HEK293 (cell line): ENCODE results near the gene ASPSCR1.

ENCODE experiments used
- BCL11A ChIP-seq: fragments of 450-650 bp; formaldehyde crosslinking; IDR thresholded peaks from 2 replicates; pipeline ENCODE4 v1.5.1; 2016; ENCODE audit warnings: low read depth, missing biosample characterization, missing genetic modification characterization
- GLIS2 ChIP-seq: fragments of 450-650 bp; formaldehyde crosslinking; IDR thresholded peaks from 2 replicates; pipeline ENCODE4 v1.5.1; 2016; ENCODE audit warnings: missing biosample characterization, missing genetic modification characterization
- KLF9 ChIP-seq: fragments of 450-650 bp; formaldehyde crosslinking; IDR thresholded peaks from 2 replicates; pipeline ENCODE4 v1.5.1; 2016; ENCODE audit warnings: missing biosample characterization, missing genetic modification characterization, low read depth
- OSR2 ChIP-seq: fragments of 450-650 bp; formaldehyde crosslinking; IDR thresholded peaks from 2 replicates; pipeline ENCODE4 v1.5.1; 2016; ENCODE audit warnings: missing biosample characterization, missing genetic modification characterization
- SALL2 ChIP-seq: fragments of 450-650 bp; formaldehyde crosslinking; IDR thresholded peaks from 2 replicates; pipeline ENCODE4 v1.5.0; 2017; ENCODE audit warnings: missing biosample characterization, mild to moderate bottlenecking, missing genetic modification characterization, borderline replicate concordance
- SP7 ChIP-seq: fragments of 450-650 bp; formaldehyde crosslinking; IDR thresholded peaks from 2 replicates; pipeline ENCODE4 v1.5.1; 2016; ENCODE audit warnings: missing biosample characterization, missing genetic modification characterization
- ZBTB17 ChIP-seq: fragments of 450-650 bp; formaldehyde crosslinking; IDR thresholded peaks from 2 replicates; pipeline ENCODE4 v1.5.1; 2016; ENCODE audit warnings: missing biosample characterization, missing genetic modification characterization
- ZBTB8A ChIP-seq: fragments of 450-650 bp; formaldehyde crosslinking; IDR thresholded peaks from 2 replicates; pipeline ENCODE4 v1.5.1; 2016; ENCODE audit warnings: missing biosample characterization, missing genetic modification characterization
- ZFP69B ChIP-seq: fragments of 450-650 bp; formaldehyde crosslinking; IDR thresholded peaks from 2 replicates; pipeline ENCODE4 v1.5.1; 2016; ENCODE audit warnings: missing biosample characterization, missing genetic modification characterization
- ZNF121 ChIP-seq: fragments of 450-650 bp; formaldehyde crosslinking; IDR thresholded peaks from 2 replicates; pipeline ENCODE4 v1.5.1; 2016; ENCODE audit warnings: missing biosample characterization, missing genetic modification characterization
- ZNF16 ChIP-seq: fragments of 450-650 bp; formaldehyde crosslinking; IDR thresholded peaks from 2 replicates; pipeline ENCODE4 v1.5.1; 2016; ENCODE audit warnings: low read depth, missing biosample characterization, missing genetic modification characterization
- ZNF248 ChIP-seq: fragments of 450-650 bp; formaldehyde crosslinking; IDR thresholded peaks from 2 replicates; pipeline ENCODE4 v1.5.1; 2017; ENCODE audit warnings: missing biosample characterization, missing genetic modification characterization
- ZNF362 ChIP-seq: fragments of 450-650 bp; formaldehyde crosslinking; IDR thresholded peaks from 2 replicates; pipeline ENCODE4 v1.5.1; 2016; ENCODE audit warnings: missing biosample characterization, missing genetic modification characterization
- ZNF404 ChIP-seq: fragments of 450-650 bp; formaldehyde crosslinking; IDR thresholded peaks from 2 replicates; pipeline ENCODE4 v1.5.1; 2017; ENCODE audit warnings: missing biosample characterization, missing genetic modification characterization
- ZNF449 ChIP-seq: fragments of 450-650 bp; formaldehyde crosslinking; IDR thresholded peaks from 2 replicates; pipeline ENCODE4 v1.5.1; 2017; ENCODE audit warnings: missing biosample characterization, mild to moderate bottlenecking, missing genetic modification characterization, moderate library complexity
- ZNF510 ChIP-seq: fragments of 450-650 bp; formaldehyde crosslinking; IDR thresholded peaks from 2 replicates; pipeline ENCODE4 v1.5.1; 2018; ENCODE audit warnings: mild to moderate bottlenecking, missing genetic modification characterization, missing biosample characterization; ENCODE audit not compliant: insufficient replicate concordance
- ZNF529 ChIP-seq: fragments of 450-650 bp; formaldehyde crosslinking; IDR thresholded peaks from 2 replicates; pipeline ENCODE4 v1.5.1; 2017; ENCODE audit warnings: missing genetic modification characterization, missing biosample characterization; ENCODE audit not compliant: insufficient replicate concordance
- ZNF600 ChIP-seq: fragments of 450-650 bp; formaldehyde crosslinking; IDR thresholded peaks from 2 replicates; pipeline ENCODE4 v1.5.1; 2016; ENCODE audit warnings: missing biosample characterization, missing genetic modification characterization
- ZNF624 ChIP-seq: fragments of 450-650 bp; formaldehyde crosslinking; IDR thresholded peaks from 2 replicates; pipeline ENCODE4 v1.5.1; 2017; ENCODE audit warnings: missing biosample characterization, missing genetic modification characterization
- ZNF645 ChIP-seq: fragments of 450-650 bp; formaldehyde crosslinking; IDR thresholded peaks from 2 replicates; pipeline ENCODE4; 2016; ENCODE audit warnings: missing biosample characterization, missing genetic modification characterization
- ZNF660 ChIP-seq: fragments of 450-650 bp; IDR thresholded peaks from 2 replicates; pipeline ENCODE4 v1.5.1; 2018; ENCODE audit warnings: missing biosample characterization, mild to moderate bottlenecking, missing genetic modification characterization
- ZSCAN30 ChIP-seq: fragments of 450-650 bp; IDR thresholded peaks from 2 replicates; pipeline ENCODE4 v1.5.1; 2018; ENCODE audit warnings: missing biosample characterization, mild to moderate bottlenecking, missing genetic modification characterization, moderate library complexity
- ZXDB ChIP-seq: fragments of 450-650 bp; formaldehyde crosslinking; IDR thresholded peaks from 2 replicates; pipeline ENCODE4 v1.5.1; 2016; ENCODE audit warnings: missing biosample characterization, missing genetic modification characterization
- TF ChIP-seq, protein P1 (sequence below): fragments of 450-650 bp; formaldehyde crosslinking; IDR thresholded peaks from 2 replicates; pipeline ENCODE4 v1.5.1; 2016; ENCODE audit warnings: missing biosample characterization, missing genetic modification characterization
- TF ChIP-seq, protein P2 (sequence below): fragments of 450-650 bp; formaldehyde crosslinking; IDR thresholded peaks from 2 replicates; pipeline ENCODE4 v1.5.1; 2016; ENCODE audit warnings: missing biosample characterization, missing genetic modification characterization
- TF ChIP-seq, protein P3 (sequence below): fragments of 450-650 bp; IDR thresholded peaks from 2 replicates; pipeline ENCODE4 v1.5.1; 2018; ENCODE audit warnings: missing biosample characterization, mild to moderate bottlenecking, missing genetic modification characterization
- TF ChIP-seq, protein P4 (sequence below): fragments of 450-650 bp; formaldehyde crosslinking; IDR thresholded peaks from 2 replicates; pipeline ENCODE4 v1.5.1; 2016; ENCODE audit warnings: missing biosample characterization, missing genetic modification characterization, low read depth
- TF ChIP-seq, protein P5 (sequence below): fragments of 450-650 bp; formaldehyde crosslinking; IDR thresholded peaks from 2 replicates; pipeline ENCODE4 v1.5.1; 2016; ENCODE audit warnings: missing biosample characterization, missing genetic modification characterization

The ASPSCR1 gene

GRCh38 chr17:81991684-81992305, 14.4 kb downstream of the ASPSCR1 start (continued):
- TF ChIP-seq, protein P1, sequence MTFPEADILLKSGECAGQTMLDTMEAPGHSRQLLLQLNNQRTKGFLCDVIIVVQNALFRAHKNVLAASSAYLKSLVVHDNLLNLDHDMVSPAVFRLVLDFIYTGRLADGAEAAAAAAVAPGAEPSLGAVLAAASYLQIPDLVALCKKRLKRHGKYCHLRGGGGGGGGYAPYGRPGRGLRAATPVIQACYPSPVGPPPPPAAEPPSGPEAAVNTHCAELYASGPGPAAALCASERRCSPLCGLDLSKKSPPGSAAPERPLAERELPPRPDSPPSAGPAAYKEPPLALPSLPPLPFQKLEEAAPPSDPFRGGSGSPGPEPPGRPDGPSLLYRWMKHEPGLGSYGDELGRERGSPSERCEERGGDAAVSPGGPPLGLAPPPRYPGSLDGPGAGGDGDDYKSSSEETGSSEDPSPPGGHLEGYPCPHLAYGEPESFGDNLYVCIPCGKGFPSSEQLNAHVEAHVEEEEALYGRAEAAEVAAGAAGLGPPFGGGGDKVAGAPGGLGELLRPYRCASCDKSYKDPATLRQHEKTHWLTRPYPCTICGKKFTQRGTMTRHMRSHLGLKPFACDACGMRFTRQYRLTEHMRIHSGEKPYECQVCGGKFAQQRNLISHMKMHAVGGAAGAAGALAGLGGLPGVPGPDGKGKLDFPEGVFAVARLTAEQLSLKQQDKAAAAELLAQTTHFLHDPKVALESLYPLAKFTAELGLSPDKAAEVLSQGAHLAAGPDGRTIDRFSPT (tag by site-specific recombination): no peak
- TF ChIP-seq ZNF624 (tag by site-specific recombination): no peak
- TF ChIP-seq ZNF248 (tag by site-specific recombination): no peak
- peak; percentile 50 for TF ChIP-seq SP7 (tag by site-specific recombination)
- TF ChIP-seq BCL11A: no peak
- peak; percentile 83 for TF ChIP-seq ZNF449 (tag by site-specific recombination)
- TF ChIP-seq ZSCAN30 (tag by site-specific recombination): peak; percentile 66; the same call in 1 of the 2 replicates
- no peak for TF ChIP-seq ZNF16
- TF ChIP-seq, protein P2, sequence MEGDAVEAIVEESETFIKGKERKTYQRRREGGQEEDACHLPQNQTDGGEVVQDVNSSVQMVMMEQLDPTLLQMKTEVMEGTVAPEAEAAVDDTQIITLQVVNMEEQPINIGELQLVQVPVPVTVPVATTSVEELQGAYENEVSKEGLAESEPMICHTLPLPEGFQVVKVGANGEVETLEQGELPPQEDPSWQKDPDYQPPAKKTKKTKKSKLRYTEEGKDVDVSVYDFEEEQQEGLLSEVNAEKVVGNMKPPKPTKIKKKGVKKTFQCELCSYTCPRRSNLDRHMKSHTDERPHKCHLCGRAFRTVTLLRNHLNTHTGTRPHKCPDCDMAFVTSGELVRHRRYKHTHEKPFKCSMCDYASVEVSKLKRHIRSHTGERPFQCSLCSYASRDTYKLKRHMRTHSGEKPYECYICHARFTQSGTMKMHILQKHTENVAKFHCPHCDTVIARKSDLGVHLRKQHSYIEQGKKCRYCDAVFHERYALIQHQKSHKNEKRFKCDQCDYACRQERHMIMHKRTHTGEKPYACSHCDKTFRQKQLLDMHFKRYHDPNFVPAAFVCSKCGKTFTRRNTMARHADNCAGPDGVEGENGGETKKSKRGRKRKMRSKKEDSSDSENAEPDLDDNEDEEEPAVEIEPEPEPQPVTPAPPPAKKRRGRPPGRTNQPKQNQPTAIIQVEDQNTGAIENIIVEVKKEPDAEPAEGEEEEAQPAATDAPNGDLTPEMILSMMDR (tag by site-specific recombination): peak; percentile 52
- TF ChIP-seq ZNF121 (tag by site-specific recombination): peak; percentile 63; the same call in 1 of the 2 replicates
- TF ChIP-seq ZNF510: no peak
- peak; percentile 63; the same call in 1 of the 2 replicates for TF ChIP-seq ZFP69B (tag by site-specific recombination)
- TF ChIP-seq, protein P3, sequence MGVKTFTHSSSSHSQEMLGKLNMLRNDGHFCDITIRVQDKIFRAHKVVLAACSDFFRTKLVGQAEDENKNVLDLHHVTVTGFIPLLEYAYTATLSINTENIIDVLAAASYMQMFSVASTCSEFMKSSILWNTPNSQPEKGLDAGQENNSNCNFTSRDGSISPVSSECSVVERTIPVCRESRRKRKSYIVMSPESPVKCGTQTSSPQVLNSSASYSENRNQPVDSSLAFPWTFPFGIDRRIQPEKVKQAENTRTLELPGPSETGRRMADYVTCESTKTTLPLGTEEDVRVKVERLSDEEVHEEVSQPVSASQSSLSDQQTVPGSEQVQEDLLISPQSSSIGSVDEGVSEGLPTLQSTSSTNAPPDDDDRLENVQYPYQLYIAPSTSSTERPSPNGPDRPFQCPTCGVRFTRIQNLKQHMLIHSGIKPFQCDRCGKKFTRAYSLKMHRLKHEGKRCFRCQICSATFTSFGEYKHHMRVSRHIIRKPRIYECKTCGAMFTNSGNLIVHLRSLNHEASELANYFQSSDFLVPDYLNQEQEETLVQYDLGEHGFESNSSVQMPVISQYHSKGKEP (tag by site-specific recombination): no peak
- TF ChIP-seq ZXDB (tag by site-specific recombination): no peak
- TF ChIP-seq ZBTB17 (tag by site-specific recombination): peak; percentile 64
- TF ChIP-seq KLF9 (tag by site-specific recombination): no peak
- no peak for TF ChIP-seq SALL2 (tag by site-specific recombination)
- peak; percentile 85 for TF ChIP-seq ZBTB8A (tag by site-specific recombination)
- TF ChIP-seq, protein P4, sequence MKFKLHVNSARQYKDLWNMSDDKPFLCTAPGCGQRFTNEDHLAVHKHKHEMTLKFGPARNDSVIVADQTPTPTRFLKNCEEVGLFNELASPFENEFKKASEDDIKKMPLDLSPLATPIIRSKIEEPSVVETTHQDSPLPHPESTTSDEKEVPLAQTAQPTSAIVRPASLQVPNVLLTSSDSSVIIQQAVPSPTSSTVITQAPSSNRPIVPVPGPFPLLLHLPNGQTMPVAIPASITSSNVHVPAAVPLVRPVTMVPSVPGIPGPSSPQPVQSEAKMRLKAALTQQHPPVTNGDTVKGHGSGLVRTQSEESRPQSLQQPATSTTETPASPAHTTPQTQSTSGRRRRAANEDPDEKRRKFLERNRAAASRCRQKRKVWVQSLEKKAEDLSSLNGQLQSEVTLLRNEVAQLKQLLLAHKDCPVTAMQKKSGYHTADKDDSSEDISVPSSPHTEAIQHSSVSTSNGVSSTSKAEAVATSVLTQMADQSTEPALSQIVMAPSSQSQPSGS (tag by site-specific recombination): no peak
- no peak for TF ChIP-seq ZNF404 (tag by site-specific recombination)
- TF ChIP-seq ZNF529 (tag by site-specific recombination): no peak
- no peak for TF ChIP-seq ZNF362 (tag by site-specific recombination)
- TF ChIP-seq ZNF600 (tag by site-specific recombination): peak; percentile 97
- no peak for TF ChIP-seq ZNF645 (tag by site-specific recombination)
- peak; percentile 98 for TF ChIP-seq OSR2
- TF ChIP-seq GLIS2 (tag by site-specific recombination): peak; percentile 21
- TF ChIP-seq ZNF660: peak; percentile 77; the same call in 1 of the 2 replicates
- TF ChIP-seq, protein P5, sequence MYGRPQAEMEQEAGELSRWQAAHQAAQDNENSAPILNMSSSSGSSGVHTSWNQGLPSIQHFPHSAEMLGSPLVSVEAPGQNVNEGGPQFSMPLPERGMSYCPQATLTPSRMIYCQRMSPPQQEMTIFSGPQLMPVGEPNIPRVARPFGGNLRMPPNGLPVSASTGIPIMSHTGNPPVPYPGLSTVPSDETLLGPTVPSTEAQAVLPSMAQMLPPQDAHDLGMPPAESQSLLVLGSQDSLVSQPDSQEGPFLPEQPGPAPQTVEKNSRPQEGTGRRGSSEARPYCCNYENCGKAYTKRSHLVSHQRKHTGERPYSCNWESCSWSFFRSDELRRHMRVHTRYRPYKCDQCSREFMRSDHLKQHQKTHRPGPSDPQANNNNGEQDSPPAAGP (tag by site-specific recombination): 0 out of 2 replicates have a peak, but pooled peaks have one; percentile 11
